Left ventricle myocardium inferior (tissue), 1 donor: ENCODE measurements around the gene STX5. TPM values are rescaled to one million over a fixed set of nuclear protein-coding genes. Genes with fewer than 3 reads are reported as not detected.
A peak's percentile ranks its signal among the peaks of the same experiment; 100 is the strongest.

Source experiments
- DNase-seq: peaks from one replicate; pipeline ENCODE4 v3.0.0-alpha.2; 2020
- H3K27ac ChIP-seq: fragments of 200-600 bp; replicated peaks from 2 replicates; pipeline ENCODE4 v1.8.0; 2021
- H3K27me3 ChIP-seq: fragments of 200-600 bp; 2 replicates; pipeline ENCODE4 v1.8.0; 2021; ENCODE audit warnings: low read depth
- H3K36me3 ChIP-seq: fragments of 200-600 bp; 2 replicates; pipeline ENCODE4 v1.8.0; 2021
- H3K4me1 ChIP-seq: fragments of 200-600 bp; 2 replicates; pipeline ENCODE4 v1.8.0; 2021
- H3K4me3 ChIP-seq: fragments of 200-600 bp; 2 replicates; pipeline ENCODE4 v1.8.0; 2021; ENCODE audit warnings: mild to moderate bottlenecking, moderate library complexity
- H3K9me3 ChIP-seq: fragments of 200-600 bp; replicated peaks from 2 replicates; pipeline ENCODE4 v1.8.0; 2021
- CTCF ChIP-seq: fragments of 200-600 bp; IDR thresholded peaks from 2 replicates; pipeline ENCODE4 v1.8.0; 2021; ENCODE audit warnings: antibody characterized with exemption, mild to moderate bottlenecking, borderline replicate concordance
- intact Hi-C: fragments of 100-400 bp; cut with micrococcal nuclease; formaldehyde crosslinking; loops from one replicate; pipeline ENCODE4 v1.11.0; 2022
- long read RNA-seq: library from polyadenylated mRNA; unstranded; transcript quantifications from one replicate; pipeline ENCODE4 v2.0.0, GENCODE V29; 2021
- total RNA-seq: library from RNA; stranded (reverse); fragmentation: NEBNext Ultra II Directional; extraction: Animal tissue kit (Norgen Biotek cat#: 25700); gene quantifications from one replicate; pipeline ENCODE4 v1.2.1, GENCODE V29; 2021
- donor health status: DM: no; HTN: yes; CAD: no; lungs with severe emphysema.

Gene STX5
- total RNA-seq = 16.7 TPM
- long read RNA-seq, transcript STX5-201 (11 exons, 1,794 nt) = major isoform, 20 of 29 reads
- long read RNA-seq, partial matches to known transcripts = 5 of 29 reads
- long read RNA-seq, other reads (novel, unspliced or antisense) = 1 of 29 reads

GRCh38 chr11:62831520-62832335 lies at the start of gene STX5:
Gene STX5 (minus strand): TSS chr11:62832051. CDS start chr11:62831243, 808 bp downstream.
- intact Hi-C loops = loop anchor here (10.0 kb wide), 1 partner anchor 107 kb away; the partner anchor contains the start of genes HNRNPUL2 and TTC9C
- Histone ChIP-seq H3K4me3 (peak within 1 kb of the TSS; percentile 78), H3K36me3 (peaks cover 66% of the 10 kb centered on the region), H3K27ac (peak within 1 kb of the TSS; percentile 96), H3K9me3 (no peaks in the 10 kb centered on the region), H3K4me1 (peaks cover 57% of the 10 kb centered on the region), H3K27me3 (no peaks in the 10 kb centered on the region)
- no peak for TF ChIP-seq CTCF
- DNase-seq = peak; percentile 100

GRCh38 chr11:62880803-62881578 lies 49.1 kb upstream of the STX5 start, which contains the start of gene SLC3A2:
Gene SLC3A2 (plus strand): TSS chr11:62880896. CDS start chr11:62881024, 128 bp downstream.
- peak; percentile 88 for DNase-seq
- intact Hi-C loops = no loop called here
- Histone ChIP-seq H3K36me3 (peaks cover 36% of the 10 kb centered on the region), H3K9me3 (no peaks in the 10 kb centered on the region), H3K27me3 (no peaks in the 10 kb centered on the region), H3K4me3 (peak within 1 kb of the TSS; percentile 90), H3K4me1 (peaks cover 63% of the 10 kb centered on the region), H3K27ac (peak within 1 kb of the TSS; percentile 99)
- peak; percentile 72 for TF ChIP-seq CTCF

- Histone ChIP-seq H3K9me3 (no peaks in the 10 kb centered on the region), H3K27ac (peak overlapping the region; percentile 99), H3K4me3 (peak overlapping the region; percentile 90), H3K36me3 (peaks cover 30% of the 10 kb centered on the region), H3K4me1 (peaks cover 60% of the 10 kb centered on the region), H3K27me3 (no peaks in the 10 kb centered on the region)
- intact Hi-C loops = no loop called here
- no peak for DNase-seq
- TF ChIP-seq CTCF = no peak
These were observed 48.5 kb upstream of the STX5 start for GRCh38 chr11:62880231-62880802.

GRCh38 chr11:62879235-62879978 lies 47.6 kb upstream of the STX5 start:
- Histone ChIP-seq H3K4me1 (peaks cover 52% of the 10 kb centered on the region), H3K4me3 (peak overlapping the region; percentile 90), H3K27me3 (no peaks in the 10 kb centered on the region), H3K27ac (peak overlapping the region; percentile 99), H3K36me3 (peaks cover 20% of the 10 kb centered on the region), H3K9me3 (no peaks in the 10 kb centered on the region)
- no peak for DNase-seq
- intact Hi-C loops = no loop called here
- TF ChIP-seq CTCF = no peak
